ENCODE results near the gene KDM3A.

DNA sequence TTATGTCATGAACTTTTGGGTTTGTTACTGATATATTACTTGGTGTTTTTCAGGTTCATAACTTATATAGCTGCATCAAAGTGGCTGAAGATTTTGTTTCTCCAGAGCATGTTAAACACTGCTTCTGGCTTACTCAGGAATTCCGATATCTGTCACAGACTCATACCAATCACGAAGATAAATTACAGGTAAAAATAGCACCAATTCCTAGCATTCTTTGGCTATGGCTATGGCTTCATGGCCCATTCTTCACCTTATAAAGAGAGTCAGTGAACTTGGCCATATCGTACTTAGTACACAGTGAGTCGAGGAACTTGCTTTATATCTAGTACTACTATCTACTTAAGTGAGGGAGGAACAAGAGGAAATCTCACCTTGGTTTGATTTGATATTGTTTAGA lies 49.9 kb downstream of the KDM3A start:
- no peak for TF ChIP-seq POLR2AphosphoS5 (IDR thresholded peaks at IDR 0.05; ENCODE audit: borderline replicate concordance, low read depth, low read length)
- TF ChIP-seq EZH2 (IDR thresholded peaks at IDR 0.05): no peak
- no peak for TF ChIP-seq FOXP2 (optimal IDR thresholded peaks at IDR 0.05; ENCODE audit: control extremely low read depth, extremely low read length, insufficient read depth)
